HepG2 (cell line): ENCODE results near the gene MRNIP. TPM values are rescaled to one million over a fixed set of nuclear protein-coding genes. Genes with fewer than 3 reads are reported as not detected.
A peak's percentile ranks its signal among the peaks of the same experiment; 100 is the strongest.

ENCODE experiments used
- HOXA3 ChIP-seq: sonication (generic); formaldehyde crosslinking; IDR thresholded peaks from 2 replicates; pipeline ENCODE4 v1.5.0; 2020; ENCODE audit warnings: missing genetic modification reagents
- MED1 ChIP-seq: sonication (generic); formaldehyde crosslinking; IDR thresholded peaks from 2 replicates; pipeline ENCODE4 v1.4.0; 2020; ENCODE audit warnings: missing genetic modification reagents
- SAP130 ChIP-seq: IDR thresholded peaks from 2 replicates; pipeline ENCODE4 v1.6.1; 2016; ENCODE audit warnings: low read depth
- TAF1 ChIP-seq: sonication (generic); formaldehyde crosslinking; IDR thresholded peaks from 2 replicates; pipeline ENCODE4 v1.4.0; 2020; ENCODE audit warnings: missing genetic modification reagents
- ZNF263 ChIP-seq: sonication (generic); formaldehyde crosslinking; IDR thresholded peaks from 2 replicates; pipeline ENCODE4 v1.4.0; 2020; ENCODE audit warnings: missing genetic modification reagents
- ZNF33B ChIP-seq: sonication (generic); formaldehyde crosslinking; IDR thresholded peaks from 2 replicates; pipeline ENCODE4 v1.5.1; 2020; ENCODE audit warnings: mild to moderate bottlenecking, missing genetic modification reagents
- ZNF530 ChIP-seq: sonication (generic); formaldehyde crosslinking; IDR thresholded peaks from 2 replicates; pipeline ENCODE4 v1.5.0; 2020; ENCODE audit warnings: low read depth, mild to moderate bottlenecking, missing genetic modification reagents
- polyA plus RNA-seq, 8 experiments: library from polyadenylated mRNA; depleted of rRNA in 3 of 8; stranded (reverse) in 7 of 8; unstranded in 1 of 8; fragments of >200 nt; fragmentation: Illumina TruSeq in 4 of 8; extraction: Trizol in 4 of 8; gene quantifications; 2 replicates each; pipeline versions ENCODE4 v1.2.1 to v1.2.3, GENCODE V29; 2011 to 2016; ENCODE audit warnings: low read depth in 4 of 8, missing spikeins in 1 of 8, mixed read lengths in 1 of 8; ENCODE audit not compliant: insufficient read depth in 1 of 8
- total RNA-seq, 5 experiments: library from RNA; depleted of rRNA; stranded (reverse); fragments of >200 nt; fragmentation: Illumina TruSeq; extraction: Trizol; gene quantifications; 2 replicates each; pipeline ENCODE4 v1.2.3, GENCODE V29; 2016; ENCODE audit warnings: low read depth in 1 of 5
- TF ChIP-seq, protein P1 (sequence below): sonication (generic); formaldehyde crosslinking; IDR thresholded peaks from 2 replicates; pipeline ENCODE4 v1.4.0; 2020; ENCODE audit warnings: missing genetic modification reagents
- TF ChIP-seq, protein P2 (sequence below): sonication (generic); formaldehyde crosslinking; IDR thresholded peaks from 2 replicates; pipeline ENCODE4 v1.5.0; 2020; ENCODE audit warnings: mild to moderate bottlenecking, missing genetic modification reagents, moderate library complexity
- TF ChIP-seq, protein P3 (sequence below): sonication (generic); IDR thresholded peaks from 2 replicates; pipeline ENCODE4 v1.6.1; 2016; ENCODE audit warnings: low read depth, borderline replicate concordance
- TF ChIP-seq, protein P4 (sequence below): sonication (generic); formaldehyde crosslinking; IDR thresholded peaks from 2 replicates; pipeline ENCODE4 v1.5.1; 2020; ENCODE audit warnings: mild to moderate bottlenecking, moderate library complexity, missing genetic modification reagents
- TF ChIP-seq, protein P5 (sequence below): sonication (generic); formaldehyde crosslinking; IDR thresholded peaks from 2 replicates; pipeline ENCODE4 v1.8.0; 2022; ENCODE audit warnings: missing genetic modification reagents, mild to moderate bottlenecking, borderline replicate concordance
- TF ChIP-seq, protein P6 (sequence below): sonication (generic); formaldehyde crosslinking; IDR thresholded peaks from 2 replicates; pipeline ENCODE4 v1.5.1; 2020; ENCODE audit warnings: missing genetic modification reagents, mild to moderate bottlenecking, borderline replicate concordance
- TF ChIP-seq, protein P7 (sequence below): sonication (generic); formaldehyde crosslinking; IDR thresholded peaks from 2 replicates; pipeline ENCODE4 v1.5.1; 2020; ENCODE audit warnings: mild to moderate bottlenecking, missing genetic modification reagents, moderate library complexity

MRNIP gene
- total and polyA plus RNA-seq, 2 of the 13 experiments (the other 11 are each of a cell fraction or from before 2014, with no cell fraction given), result 15.5 to 34.1 TPM

DNA sequence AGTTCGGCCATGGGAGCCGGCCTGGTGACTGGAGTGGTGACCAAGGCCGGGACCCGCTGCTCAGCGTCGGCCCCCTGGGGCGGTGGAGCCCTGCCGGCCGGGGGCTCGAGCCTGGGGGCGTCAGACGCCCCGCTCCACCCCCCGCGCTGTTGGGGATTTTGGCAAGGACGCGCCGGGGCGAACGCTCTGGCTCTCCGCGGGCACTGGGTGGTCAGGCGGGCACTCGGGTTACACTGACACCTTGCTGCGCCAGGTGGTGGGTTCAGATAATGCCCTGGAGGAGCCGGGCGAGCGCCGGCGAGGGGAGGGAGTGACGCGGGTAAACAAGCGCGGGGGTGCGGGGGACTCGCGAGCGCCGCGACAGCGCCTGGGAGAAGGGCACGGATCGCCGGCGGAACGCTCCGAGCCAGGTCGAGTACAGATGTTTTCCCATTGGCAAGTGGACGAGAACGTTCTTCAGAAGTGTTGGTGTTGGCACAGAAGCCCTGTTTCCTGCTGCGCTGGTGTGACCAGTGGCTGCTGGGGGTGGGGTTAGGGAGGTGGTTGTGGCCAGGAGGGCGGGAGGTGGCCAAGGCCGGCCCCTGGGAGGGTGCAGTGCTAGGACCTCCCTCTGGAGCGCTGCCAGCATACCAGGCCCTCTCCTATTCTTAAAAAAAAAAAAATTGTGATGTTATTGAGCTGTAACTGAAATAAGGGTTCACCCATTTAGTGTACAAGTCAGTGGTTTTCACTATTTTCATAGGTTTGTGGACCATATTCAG is 37.1 kb downstream of the MRNIP start (continued):
- TF ChIP-seq, protein P1, sequence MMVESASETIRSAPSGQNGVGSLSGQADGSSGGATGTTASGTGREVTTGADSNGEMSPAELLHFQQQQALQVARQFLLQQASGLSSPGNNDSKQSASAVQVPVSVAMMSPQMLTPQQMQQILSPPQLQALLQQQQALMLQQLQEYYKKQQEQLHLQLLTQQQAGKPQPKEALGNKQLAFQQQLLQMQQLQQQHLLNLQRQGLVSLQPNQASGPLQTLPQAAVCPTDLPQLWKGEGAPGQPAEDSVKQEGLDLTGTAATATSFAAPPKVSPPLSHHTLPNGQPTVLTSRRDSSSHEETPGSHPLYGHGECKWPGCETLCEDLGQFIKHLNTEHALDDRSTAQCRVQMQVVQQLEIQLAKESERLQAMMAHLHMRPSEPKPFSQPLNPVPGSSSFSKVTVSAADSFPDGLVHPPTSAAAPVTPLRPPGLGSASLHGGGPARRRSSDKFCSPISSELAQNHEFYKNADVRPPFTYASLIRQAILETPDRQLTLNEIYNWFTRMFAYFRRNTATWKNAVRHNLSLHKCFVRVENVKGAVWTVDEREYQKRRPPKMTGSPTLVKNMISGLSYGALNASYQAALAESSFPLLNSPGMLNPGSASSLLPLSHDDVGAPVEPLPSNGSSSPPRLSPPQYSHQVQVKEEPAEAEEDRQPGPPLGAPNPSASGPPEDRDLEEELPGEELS (CRISPR knock-in tag), result peak; percentile 60; the same call in 1 of the 2 replicates
- TF ChIP-seq ZNF263 (CRISPR knock-in tag), result 0 out of 2 replicates have a peak, but pooled peaks have one; percentile 34
- TF ChIP-seq MED1 (CRISPR knock-in tag), result peak; percentile 60; the same call in 1 of the 2 replicates
- TF ChIP-seq, protein P2, sequence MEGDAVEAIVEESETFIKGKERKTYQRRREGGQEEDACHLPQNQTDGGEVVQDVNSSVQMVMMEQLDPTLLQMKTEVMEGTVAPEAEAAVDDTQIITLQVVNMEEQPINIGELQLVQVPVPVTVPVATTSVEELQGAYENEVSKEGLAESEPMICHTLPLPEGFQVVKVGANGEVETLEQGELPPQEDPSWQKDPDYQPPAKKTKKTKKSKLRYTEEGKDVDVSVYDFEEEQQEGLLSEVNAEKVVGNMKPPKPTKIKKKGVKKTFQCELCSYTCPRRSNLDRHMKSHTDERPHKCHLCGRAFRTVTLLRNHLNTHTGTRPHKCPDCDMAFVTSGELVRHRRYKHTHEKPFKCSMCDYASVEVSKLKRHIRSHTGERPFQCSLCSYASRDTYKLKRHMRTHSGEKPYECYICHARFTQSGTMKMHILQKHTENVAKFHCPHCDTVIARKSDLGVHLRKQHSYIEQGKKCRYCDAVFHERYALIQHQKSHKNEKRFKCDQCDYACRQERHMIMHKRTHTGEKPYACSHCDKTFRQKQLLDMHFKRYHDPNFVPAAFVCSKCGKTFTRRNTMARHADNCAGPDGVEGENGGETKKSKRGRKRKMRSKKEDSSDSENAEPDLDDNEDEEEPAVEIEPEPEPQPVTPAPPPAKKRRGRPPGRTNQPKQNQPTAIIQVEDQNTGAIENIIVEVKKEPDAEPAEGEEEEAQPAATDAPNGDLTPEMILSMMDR (CRISPR knock-in tag), result peak; percentile 37
- TF ChIP-seq, protein P3, sequence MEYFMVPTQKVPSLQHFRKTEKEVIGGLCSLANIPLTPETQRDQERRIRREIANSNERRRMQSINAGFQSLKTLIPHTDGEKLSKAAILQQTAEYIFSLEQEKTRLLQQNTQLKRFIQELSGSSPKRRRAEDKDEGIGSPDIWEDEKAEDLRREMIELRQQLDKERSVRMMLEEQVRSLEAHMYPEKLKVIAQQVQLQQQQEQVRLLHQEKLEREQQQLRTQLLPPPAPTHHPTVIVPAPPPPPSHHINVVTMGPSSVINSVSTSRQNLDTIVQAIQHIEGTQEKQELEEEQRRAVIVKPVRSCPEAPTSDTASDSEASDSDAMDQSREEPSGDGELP, result no peak
- TF ChIP-seq, protein P4, sequence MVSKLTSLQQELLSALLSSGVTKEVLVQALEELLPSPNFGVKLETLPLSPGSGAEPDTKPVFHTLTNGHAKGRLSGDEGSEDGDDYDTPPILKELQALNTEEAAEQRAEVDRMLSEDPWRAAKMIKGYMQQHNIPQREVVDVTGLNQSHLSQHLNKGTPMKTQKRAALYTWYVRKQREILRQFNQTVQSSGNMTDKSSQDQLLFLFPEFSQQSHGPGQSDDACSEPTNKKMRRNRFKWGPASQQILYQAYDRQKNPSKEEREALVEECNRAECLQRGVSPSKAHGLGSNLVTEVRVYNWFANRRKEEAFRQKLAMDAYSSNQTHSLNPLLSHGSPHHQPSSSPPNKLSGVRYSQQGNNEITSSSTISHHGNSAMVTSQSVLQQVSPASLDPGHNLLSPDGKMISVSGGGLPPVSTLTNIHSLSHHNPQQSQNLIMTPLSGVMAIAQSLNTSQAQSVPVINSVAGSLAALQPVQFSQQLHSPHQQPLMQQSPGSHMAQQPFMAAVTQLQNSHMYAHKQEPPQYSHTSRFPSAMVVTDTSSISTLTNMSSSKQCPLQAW, result peak; percentile 54; the same call in 1 of the 2 replicates
- TF ChIP-seq, protein P5, sequence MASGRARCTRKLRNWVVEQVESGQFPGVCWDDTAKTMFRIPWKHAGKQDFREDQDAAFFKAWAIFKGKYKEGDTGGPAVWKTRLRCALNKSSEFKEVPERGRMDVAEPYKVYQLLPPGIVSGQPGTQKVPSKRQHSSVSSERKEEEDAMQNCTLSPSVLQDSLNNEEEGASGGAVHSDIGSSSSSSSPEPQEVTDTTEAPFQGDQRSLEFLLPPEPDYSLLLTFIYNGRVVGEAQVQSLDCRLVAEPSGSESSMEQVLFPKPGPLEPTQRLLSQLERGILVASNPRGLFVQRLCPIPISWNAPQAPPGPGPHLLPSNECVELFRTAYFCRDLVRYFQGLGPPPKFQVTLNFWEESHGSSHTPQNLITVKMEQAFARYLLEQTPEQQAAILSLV (CRISPR knock-in tag), result no peak
- no peak for TF ChIP-seq ZNF530 (CRISPR knock-in tag)
- TF ChIP-seq, protein P6, sequence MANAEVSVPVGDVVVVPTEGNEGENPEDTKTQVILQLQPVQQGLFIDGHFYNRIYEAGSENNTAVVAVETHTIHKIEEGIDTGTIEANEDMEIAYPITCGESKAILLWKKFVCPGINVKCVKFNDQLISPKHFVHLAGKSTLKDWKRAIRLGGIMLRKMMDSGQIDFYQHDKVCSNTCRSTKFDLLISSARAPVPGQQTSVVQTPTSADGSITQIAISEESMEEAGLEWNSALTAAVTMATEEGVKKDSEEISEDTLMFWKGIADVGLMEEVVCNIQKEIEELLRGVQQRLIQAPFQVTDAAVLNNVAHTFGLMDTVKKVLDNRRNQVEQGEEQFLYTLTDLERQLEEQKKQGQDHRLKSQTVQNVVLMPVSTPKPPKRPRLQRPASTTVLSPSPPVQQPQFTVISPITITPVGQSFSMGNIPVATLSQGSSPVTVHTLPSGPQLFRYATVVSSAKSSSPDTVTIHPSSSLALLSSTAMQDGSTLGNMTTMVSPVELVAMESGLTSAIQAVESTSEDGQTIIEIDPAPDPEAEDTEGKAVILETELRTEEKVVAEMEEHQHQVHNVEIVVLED (CRISPR knock-in tag), result no peak
- TF ChIP-seq HOXA3, result peak; percentile 61; the same call in 1 of the 2 replicates
- no peak for TF ChIP-seq ZNF33B (CRISPR knock-in tag)
- TF ChIP-seq, protein P7, sequence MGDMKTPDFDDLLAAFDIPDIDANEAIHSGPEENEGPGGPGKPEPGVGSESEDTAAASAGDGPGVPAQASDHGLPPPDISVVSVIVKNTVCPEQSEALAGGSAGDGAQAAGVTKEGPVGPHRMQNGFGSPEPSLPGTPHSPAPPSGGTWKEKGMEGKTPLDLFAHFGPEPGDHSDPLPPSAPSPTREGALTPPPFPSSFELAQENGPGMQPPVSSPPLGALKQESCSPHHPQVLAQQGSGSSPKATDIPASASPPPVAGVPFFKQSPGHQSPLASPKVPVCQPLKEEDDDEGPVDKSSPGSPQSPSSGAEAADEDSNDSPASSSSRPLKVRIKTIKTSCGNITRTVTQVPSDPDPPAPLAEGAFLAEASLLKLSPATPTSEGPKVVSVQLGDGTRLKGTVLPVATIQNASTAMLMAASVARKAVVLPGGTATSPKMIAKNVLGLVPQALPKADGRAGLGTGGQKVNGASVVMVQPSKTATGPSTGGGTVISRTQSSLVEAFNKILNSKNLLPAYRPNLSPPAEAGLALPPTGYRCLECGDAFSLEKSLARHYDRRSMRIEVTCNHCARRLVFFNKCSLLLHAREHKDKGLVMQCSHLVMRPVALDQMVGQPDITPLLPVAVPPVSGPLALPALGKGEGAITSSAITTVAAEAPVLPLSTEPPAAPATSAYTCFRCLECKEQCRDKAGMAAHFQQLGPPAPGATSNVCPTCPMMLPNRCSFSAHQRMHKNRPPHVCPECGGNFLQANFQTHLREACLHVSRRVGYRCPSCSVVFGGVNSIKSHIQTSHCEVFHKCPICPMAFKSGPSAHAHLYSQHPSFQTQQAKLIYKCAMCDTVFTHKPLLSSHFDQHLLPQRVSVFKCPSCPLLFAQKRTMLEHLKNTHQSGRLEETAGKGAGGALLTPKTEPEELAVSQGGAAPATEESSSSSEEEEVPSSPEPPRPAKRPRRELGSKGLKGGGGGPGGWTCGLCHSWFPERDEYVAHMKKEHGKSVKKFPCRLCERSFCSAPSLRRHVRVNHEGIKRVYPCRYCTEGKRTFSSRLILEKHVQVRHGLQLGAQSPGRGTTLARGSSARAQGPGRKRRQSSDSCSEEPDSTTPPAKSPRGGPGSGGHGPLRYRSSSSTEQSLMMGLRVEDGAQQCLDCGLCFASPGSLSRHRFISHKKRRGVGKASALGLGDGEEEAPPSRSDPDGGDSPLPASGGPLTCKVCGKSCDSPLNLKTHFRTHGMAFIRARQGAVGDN (CRISPR knock-in tag), result peak; percentile 70
- peak; percentile 59; the same call in 1 of the 2 replicates for TF ChIP-seq TAF1
- TF ChIP-seq SAP130 (CRISPR knock-in tag), result peak; percentile 75
